GM18502 (cell line): ENCODE measurements around the gene CPNE2.

ENCODE experiments used
- ATAC-seq: cut with Tn5 transposase; IDR thresholded peaks from one replicate; pipeline ENCODE4 v1.9.1; 2021; ENCODE audit warnings: mild to moderate bottlenecking; ENCODE audit not compliant: unreplicated experiment, poor library complexity

Gene CPNE2

GRCh38 chr16:57118461-57119084, 26.2 kb downstream of the CPNE2 start:
- no peak for ATAC-seq

DNA sequence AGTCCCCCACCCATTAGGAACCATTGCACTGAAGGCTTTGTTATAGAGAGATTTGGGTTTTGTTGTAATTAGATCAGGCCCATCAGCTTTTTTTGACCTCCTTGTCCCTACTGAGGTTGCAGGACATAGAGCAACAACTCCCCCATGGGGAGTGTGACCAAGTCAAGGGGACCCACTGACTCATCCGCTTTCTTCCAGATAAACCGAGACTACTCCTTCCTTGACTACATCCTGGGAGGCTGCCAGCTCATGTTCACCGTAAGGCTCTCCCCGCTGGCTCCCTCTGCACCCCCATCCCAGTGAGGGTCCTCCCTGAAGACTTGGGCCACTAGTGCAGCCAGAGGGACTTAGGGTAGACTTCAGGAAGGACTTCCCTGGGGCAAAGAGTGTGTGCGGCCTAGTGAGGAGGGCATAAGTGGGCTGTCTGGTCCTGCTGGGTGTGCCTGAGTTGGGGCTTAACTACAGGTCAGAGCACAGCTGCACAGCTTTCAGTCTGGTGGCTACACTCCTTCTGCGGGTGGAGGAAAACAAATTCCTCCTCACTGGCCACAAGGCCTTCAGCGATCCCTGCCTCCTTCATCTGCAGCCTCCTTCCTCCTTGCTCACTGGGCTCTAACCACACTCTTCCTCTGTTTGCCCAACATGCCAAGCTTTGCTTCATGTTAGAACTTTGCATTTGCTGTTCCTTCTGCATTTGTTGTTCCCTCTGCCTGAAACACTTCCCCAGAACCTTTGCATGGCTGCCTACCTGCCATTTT, 31.0 kb downstream of the CPNE2 start:
- ATAC-seq = no peak

DNA sequence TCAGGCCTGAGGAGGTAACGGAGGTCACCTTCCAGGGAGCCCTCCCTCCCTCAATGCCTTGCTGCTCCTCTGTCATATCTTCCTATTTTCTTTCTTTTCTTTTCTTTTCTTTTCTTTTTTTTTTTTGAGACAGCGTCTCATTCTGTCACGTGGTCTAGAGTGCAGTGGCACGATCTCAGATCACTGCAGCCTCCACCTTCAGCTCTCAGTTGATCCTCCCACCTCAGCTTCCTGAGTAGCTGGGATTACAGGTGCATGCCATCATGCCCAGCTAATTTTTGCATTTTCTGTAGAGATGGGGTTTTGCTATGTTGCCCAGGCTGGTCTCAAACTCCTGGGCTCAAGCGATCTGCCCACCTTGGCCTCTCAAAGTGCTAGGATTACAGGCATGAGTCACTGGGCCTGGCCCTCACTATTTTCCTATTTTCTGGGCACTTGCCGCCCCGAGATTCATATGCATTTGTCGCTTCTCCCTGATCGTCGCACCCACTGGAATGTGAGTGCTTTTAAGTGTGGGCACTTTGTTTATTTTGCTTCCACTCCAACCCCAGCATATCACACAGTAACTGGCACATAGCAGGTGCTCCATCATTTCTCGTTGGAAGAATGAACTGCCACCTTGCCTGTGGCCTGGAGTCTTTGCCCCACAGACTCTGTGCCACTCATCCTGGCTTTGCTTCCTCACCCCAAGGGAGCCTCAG, 31.7 kb downstream of the CPNE2 start:
- ATAC-seq = no peak

DNA sequence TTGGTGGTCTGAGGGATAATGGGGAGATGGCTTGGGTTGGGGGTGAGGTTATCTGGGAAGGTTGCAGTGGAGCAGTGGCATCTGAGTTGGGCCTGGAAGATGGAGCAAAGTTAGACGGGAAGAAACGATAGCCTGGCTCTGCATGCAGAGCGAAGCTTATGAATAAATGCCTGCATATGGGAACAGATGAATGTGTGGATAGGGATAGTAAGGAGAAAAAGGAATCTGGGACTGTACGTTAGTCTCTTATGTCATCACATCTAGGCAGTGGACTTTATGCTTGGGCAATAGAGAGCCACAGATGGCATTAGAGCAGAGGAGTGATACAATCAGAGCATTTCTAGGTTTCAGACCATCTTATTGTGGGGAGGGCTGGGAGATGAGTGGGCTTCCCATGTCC, 33.0 kb downstream of the CPNE2 start:
- no peak for ATAC-seq

DNA sequence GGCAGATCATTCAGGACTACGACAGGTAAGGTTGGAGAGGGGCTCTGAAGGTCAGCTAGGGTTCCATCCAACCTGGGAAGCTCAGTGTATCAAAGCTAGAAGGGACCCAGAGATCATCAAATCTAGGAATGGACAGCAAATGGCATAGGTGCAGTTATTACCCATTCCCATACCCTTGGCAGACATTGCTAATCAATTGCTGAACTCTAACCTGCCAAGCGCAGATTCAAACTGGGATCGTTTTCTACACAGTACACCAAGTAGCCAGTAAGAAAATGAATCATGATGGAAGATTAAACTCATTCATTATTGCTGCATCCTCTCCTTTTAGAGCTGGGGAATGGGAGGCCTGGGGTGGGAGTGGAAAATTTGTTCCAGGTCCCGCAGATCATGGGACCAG, 33.6 kb downstream of the CPNE2 start:
- no peak for ATAC-seq

DNA sequence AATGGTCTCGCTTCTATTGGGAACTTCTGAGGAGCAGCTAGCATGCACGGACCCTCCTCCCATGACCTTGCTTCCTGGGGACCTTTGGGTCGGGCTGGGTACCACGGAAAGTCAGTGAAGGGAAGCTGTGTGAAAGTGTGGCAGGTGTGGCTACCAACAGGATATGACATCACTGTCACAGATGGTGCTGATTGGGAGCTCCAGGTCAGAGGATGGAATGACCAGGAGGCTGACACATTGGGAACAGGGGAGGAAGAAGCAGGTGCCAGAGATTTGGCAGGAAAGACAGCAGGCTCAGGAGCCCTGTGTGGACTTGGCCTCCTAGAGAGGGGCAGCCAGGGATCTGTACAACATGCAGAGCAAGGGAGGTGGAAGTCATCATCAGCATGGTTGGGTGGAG, 34.0 kb downstream of the CPNE2 start:
- ATAC-seq = no peak

- ATAC-seq = no peak
These were observed 34.8 kb downstream of the CPNE2 start for GRCh38 chr16:57127037-57127763.

DNA sequence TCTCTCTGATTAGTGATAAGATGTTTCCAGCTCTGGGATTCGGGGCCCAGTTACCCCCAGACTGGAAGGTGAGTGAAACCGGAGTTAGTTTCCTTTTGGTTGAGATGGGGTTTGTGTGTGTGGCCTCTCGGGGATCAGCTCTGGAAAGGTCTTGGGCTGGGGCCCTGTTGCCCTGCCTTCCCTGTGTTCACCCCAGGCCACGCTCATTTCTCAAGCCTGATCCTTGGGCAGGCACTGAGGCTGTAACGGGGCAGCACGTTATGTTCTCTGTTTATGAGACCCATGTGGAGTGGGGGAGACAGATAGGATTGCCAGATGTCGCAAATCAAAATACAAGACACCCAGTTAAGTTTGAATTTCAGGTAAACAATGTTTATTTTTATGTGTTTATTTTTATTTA, 35.5 kb downstream of the CPNE2 start:
- ATAC-seq = no peak

GRCh38 chr16:57128771-57129389, 36.5 kb downstream of the CPNE2 start:
- peak; percentile 57 for ATAC-seq

DNA sequence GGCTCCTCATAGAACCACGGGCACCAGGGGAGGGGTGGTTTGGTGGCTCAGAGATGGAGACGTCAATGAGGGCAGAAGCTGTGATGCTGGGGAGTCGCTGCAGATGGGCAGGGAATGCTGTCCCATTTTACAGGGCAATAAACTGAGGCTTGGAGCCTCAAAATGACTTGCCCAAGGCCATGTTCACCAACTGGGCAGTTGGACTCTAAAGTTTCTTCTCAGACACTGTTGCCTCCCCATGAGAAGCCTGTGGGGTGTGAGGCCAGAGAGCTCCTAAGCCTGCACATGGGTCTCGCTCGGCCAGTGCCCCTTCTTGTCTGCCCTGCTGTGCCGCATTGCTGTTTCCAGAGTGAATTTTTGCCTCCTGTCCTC, 38.6 kb downstream of the CPNE2 start:
- no peak for ATAC-seq

GRCh38 chr16:57131351-57131970, 39.1 kb downstream of the CPNE2 start:
- no peak for ATAC-seq

GRCh38 chr16:57132470-57132869, 40.1 kb downstream of the CPNE2 start:
- ATAC-seq = no peak

DNA sequence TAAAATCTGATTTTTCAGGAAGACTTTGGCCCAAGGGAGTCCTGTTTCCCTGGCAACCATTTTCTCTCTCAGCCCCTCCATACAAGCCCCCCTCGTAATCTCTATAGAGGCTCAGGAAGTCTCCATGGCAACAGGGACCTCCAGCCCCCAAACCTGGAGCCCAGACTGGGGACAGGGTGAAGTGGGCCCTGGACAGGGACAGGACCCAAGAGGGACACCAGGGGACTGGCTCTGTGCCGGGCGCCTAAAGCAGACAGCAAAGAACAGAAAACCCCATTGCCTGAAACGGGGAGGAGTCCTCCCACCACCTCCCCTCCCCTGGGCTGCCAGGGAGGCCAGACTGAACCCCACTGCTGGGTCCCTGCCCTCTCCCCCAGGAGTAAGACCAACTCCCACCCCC, 40.6 kb downstream of the CPNE2 start:
- ATAC-seq = no peak

DNA sequence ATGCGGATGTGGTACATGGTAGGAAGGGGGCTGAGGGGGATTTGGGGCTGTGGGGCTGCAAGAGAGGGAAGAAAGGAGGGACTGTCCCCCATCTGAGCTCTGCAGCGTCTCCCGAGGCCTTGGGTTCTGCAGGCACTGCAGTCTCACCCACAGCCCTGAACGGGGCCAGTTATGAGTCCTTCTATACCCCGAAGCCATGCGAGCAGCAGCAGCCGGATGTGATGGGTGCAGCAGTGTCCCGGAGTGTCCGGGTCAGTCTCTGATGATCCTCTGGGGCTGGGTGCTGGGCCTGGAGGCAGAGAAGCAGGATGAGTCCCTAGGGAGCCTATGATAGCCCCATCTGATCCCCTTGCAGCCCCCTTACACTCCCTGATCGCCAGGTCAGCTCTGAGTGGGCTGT, 41.5 kb downstream of the CPNE2 start:
- no peak for ATAC-seq

- ATAC-seq = no peak
These were observed 42.6 kb downstream of the CPNE2 start for GRCh38 chr16:57134982-57135381.

DNA sequence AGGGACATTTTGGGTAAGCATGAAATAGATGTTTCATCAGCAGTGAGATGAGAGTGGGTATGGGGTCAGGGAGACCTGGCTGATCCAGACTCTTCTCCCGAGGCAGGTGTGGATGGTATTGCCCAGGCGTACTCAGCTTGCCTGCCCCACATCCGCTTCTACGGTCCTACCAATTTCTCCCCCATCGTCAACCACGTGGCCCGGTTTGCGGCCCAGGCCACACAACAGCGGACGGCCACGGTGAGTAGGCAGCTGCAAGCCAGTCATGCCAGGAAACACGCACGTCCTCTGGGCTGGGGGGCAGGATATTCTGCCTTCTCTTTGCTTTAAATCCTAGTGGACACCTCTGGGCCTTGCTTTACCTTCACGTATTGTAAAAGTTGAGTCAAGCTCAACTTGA, 44.7 kb downstream of the CPNE2 start:
- no peak for ATAC-seq

GRCh38 chr16:57137566-57138273, 45.3 kb downstream of the CPNE2 start:
- no peak for ATAC-seq

GRCh38 chr16:57138281-57138935, 46.0 kb downstream of the CPNE2 start:
- ATAC-seq = no peak
